ENCODE measurements around the gene GNAZ. TPM values are rescaled to one million over a fixed set of nuclear protein-coding genes. Genes with fewer than 3 reads are reported as not detected.

GNAZ gene
- total RNA-seq, 4 donors from 2014 or later: 0.64 to 9.9 (median 2.6) TPM

- peaks cover 0 to 5% (median 0%) of the 10 kb centered on the region in 3 donors for H3K4me1 ChIP-seq
Measured at GRCh38 chr22:23078462-23078787, 8.1 kb downstream of the GNAZ start.

GRCh38 chr22:23079240-23079768 is 9.0 kb downstream of the GNAZ start:
- H3K9me3 ChIP-seq: no peaks in the 10 kb centered on the region
- no peak overlapping the region for H3K27ac ChIP-seq
- no peaks in the 10 kb centered on the region for H3K36me3 ChIP-seq
- peaks cover 0 to 5% (median 0%) of the 10 kb centered on the region in 3 donors for H3K4me1 ChIP-seq
- WGBS, 2 donors: 91 to 96% methylated on average over 8 to 9 of the region's 9 CpGs
- H3K4me3 ChIP-seq: no peak overlapping the region
- intact Hi-C loops (cut with DNase I): no loop called here
- TF ChIP-seq CTCF (IDR thresholded peaks at IDR 0.05): no peak
- no peak for TF ChIP-seq POLR2A (IDR thresholded peaks at IDR 0.05)
- H3K27me3 ChIP-seq: no peaks in the 10 kb centered on the region
- DNase-seq: no peak

More at GRCh38 chr22:23078462-23078787, 8.1 kb downstream of the GNAZ start:
- peaks cover 0 to under 1% (median 0%) of the 10 kb centered on the region in 4 donors for H3K27me3 ChIP-seq
- TF ChIP-seq POLR2A (IDR thresholded peaks at IDR 0.05): no peak
- TF ChIP-seq CTCF (IDR thresholded peaks at IDR 0.05): no peak
- H3K27ac ChIP-seq: no peak overlapping the region
- no peaks in the 10 kb centered on the region for H3K9me3 ChIP-seq
- no peak overlapping the region for H3K4me3 ChIP-seq
- 57 to 63% methylated on average over 2 to 3 of the region's 3 CpGs for WGBS, 2 donors
- DNase-seq: no peak
- intact Hi-C loops (cut with DNase I): no loop called here
- no peaks in the 10 kb centered on the region for H3K36me3 ChIP-seq

- H3K4me1 ChIP-seq: peaks cover 0 to 5% (median 0%) of the 10 kb centered on the region in 3 donors
- H3K27ac ChIP-seq: no peak overlapping the region
- H3K9me3 ChIP-seq: no peaks in the 10 kb centered on the region
- TF ChIP-seq POLR2A (IDR thresholded peaks at IDR 0.05) (no peak), CTCF (IDR thresholded peaks at IDR 0.05) (no peak)
- WGBS, 2 donors: 89 to 93% methylated on average over 5 to 8 of the region's 9 CpGs
- intact Hi-C loops (cut with DNase I): no loop called here
- no peak overlapping the region for H3K4me3 ChIP-seq
- no peaks in the 10 kb centered on the region for H3K27me3 ChIP-seq
- no peak for DNase-seq
- H3K36me3 ChIP-seq: no peaks in the 10 kb centered on the region
Measured at GRCh38 chr22:23079814-23080521, 9.6 kb downstream of the GNAZ start.

GRCh38 chr22:23080613-23081290 is 10.4 kb downstream of the GNAZ start:
- Histone ChIP-seq H3K36me3 (no peaks in the 10 kb centered on the region), H3K4me1 (peaks cover 0 to 5% (median 0%) of the 10 kb centered on the region in 3 donors), H3K27ac (no peak overlapping the region), H3K4me3 (no peak overlapping the region), H3K27me3 (no peaks in the 10 kb centered on the region), H3K9me3 (no peaks in the 10 kb centered on the region)
- 75 to 81% methylated on average over 11 of the region's 11 CpGs for WGBS, 2 donors
- no peak for DNase-seq
- TF ChIP-seq CTCF (IDR thresholded peaks at IDR 0.05): no peak
- no peak for TF ChIP-seq POLR2A (IDR thresholded peaks at IDR 0.05)
- intact Hi-C loops (cut with DNase I): no loop called here

Data from esophagus squamous epithelium (tissue), 5 donors.